Right lobe of liver (tissue), 6 donors: ENCODE data around the gene COL16A1. TPM values are rescaled to one million over a fixed set of nuclear protein-coding genes. Genes with fewer than 3 reads are reported as not detected.

Source experiments
- ATAC-seq, 4 donors: fragments of 200-7000 bp; cut with Tn5 transposase; one replicate each; pipeline ENCODE4 v1.9.1; 2020; ENCODE audit warnings: mild to moderate bottlenecking in 4 of 4, moderate library complexity in 4 of 4
- DNase-seq, 3 donors: peaks; one replicate each; pipeline ENCODE4 v3.0.0-alpha.2; 2020
- H3K27ac ChIP-seq, 3 donors: fragments of 200-600 bp; one replicate each; pipeline ENCODE4 v1.8.0; 2022
- H3K27me3 ChIP-seq, 2 donors: fragments of 200-600 bp; one replicate each; pipeline ENCODE4 v1.8.0; 2022
- H3K36me3 ChIP-seq, 4 donors: fragments of 200-600 bp; sonication (generic) in 1 of 4; one replicate each; pipeline versions ENCODE4 v1.5.1 to v1.8.0; 2017 to 2022; ENCODE audit warnings: control low read depth in 1 of 4
- H3K4me1 ChIP-seq, 4 donors: fragments of 200-600 bp; sonication (generic) in 1 of 4; one replicate each; pipeline versions ENCODE4 v1.5.1 to v1.8.0; 2017 to 2022; ENCODE audit warnings: control low read depth in 1 of 4
- H3K4me3 ChIP-seq, 3 donors: fragments of 200-600 bp; one replicate each; pipeline ENCODE4 v1.8.0; 2022
- H3K9me3 ChIP-seq, 4 donors: fragments of 200-600 bp; sonication (generic) in 1 of 4; one replicate each; pipeline versions ENCODE4 v1.5.1 to v1.8.0; 2017 to 2022; ENCODE audit warnings: control low read depth in 1 of 4
- CTCF ChIP-seq, 4 donors: fragments of 200-600 bp in 3 of 4; fragments of 450-650 bp in 1 of 4; IDR thresholded peaks; one replicate each; pipeline versions ENCODE4 v1.5.1 to v1.8.0; 2016 to 2022; ENCODE audit warnings: antibody characterized with exemption in 4 of 4, mild to moderate bottlenecking in 2 of 4
- POLR2A ChIP-seq: fragments of 450-650 bp; IDR thresholded peaks from one replicate; pipeline ENCODE4 v1.6.1; 2017; ENCODE audit warnings: antibody characterized with exemption, mild to moderate bottlenecking
- WGBS: methylation state at CpG from one replicate; pipeline ENCODE4 v1.1.6; 2018; ENCODE audit warnings: low coverage, low lambda C conversion rate; ENCODE audit not compliant: insufficient coverage; ENCODE audit errors: missing lambda C conversion rate; 5-methylcytosine and 5-hydroxymethylcytosine counted together
- intact Hi-C, 2 donors: fragments of 100-400 bp; cut with DNase I; formaldehyde crosslinking; loops; one replicate each; pipeline versions ENCODE4 v1.11.2 to v1.14.1; 2022
- total RNA-seq, 6 experiments: library from RNA; depleted of rRNA in 2 of 6; stranded (reverse); fragments of >200 nt in 2 of 6; fragmentation: NEBNext Ultra II Directional in 3 of 6; extraction: Animal tissue kit (Norgen Biotek cat#: 25700) in 3 of 6; gene quantifications; one replicate each; pipeline versions ENCODE4 v1.1.0 to v1.2.4, GENCODE V29; 2016 to 2023
- donor health status: DM: no; HTN: yes; CAD: no.
- donor health status: DM: no; HTN: no; CAD: no.
- donor health status: DM: no; HTN: no; CAD: no.
- donor health status: DM: no; HTN: yes; CAD: no.
- donor health status: DM: no; HTN: yes; CAD: no.

COL16A1 gene
- total RNA-seq, 6 experiments from 2014 or later, result 0.73 to 3.5 (median 1.9) TPM

- H3K27ac ChIP-seq, result no peak overlapping the region
These were observed 78.9 kb downstream of the COL16A1 start for GRCh38 chr1:31624731-31625514.

GRCh38 chr1:31624309-31624708 is 79.5 kb downstream of the COL16A1 start:
- WGBS, result 54% methylated on average over 5 of the region's 5 CpGs
- no peak for TF ChIP-seq CTCF (IDR thresholded peaks at IDR 0.05)
- no peak for TF ChIP-seq POLR2A

More at GRCh38 chr1:31624731-31625514, 78.9 kb downstream of the COL16A1 start:
- DNase-seq, result no peak
- H3K27me3 ChIP-seq, result no peaks in the 10 kb centered on the region
- no peaks in the 10 kb centered on the region for H3K9me3 ChIP-seq
- H3K4me1 ChIP-seq, result no peaks in the 10 kb centered on the region
- peak in 1 of 4 donors; percentile 22 for ATAC-seq
- 86% methylated on average over 10 of the region's 16 CpGs for WGBS
- H3K4me3 ChIP-seq, result no peak overlapping the region
- no peak for TF ChIP-seq CTCF (IDR thresholded peaks at IDR 0.05)
- TF ChIP-seq POLR2A, result no peak
- peaks cover 0 to 24% (median 3%) of the 10 kb centered on the region in 4 donors for H3K36me3 ChIP-seq
- intact Hi-C loops, result no loop called here

GRCh38 chr1:31623365-31623764 is 80.5 kb downstream of the COL16A1 start:
- ATAC-seq (no peak), DNase-seq (no peak)
- no peaks in the 10 kb centered on the region for H3K9me3 ChIP-seq
- intact Hi-C loops, result no loop called here
- H3K4me3 ChIP-seq, result no peak overlapping the region
- H3K4me1 ChIP-seq, result no peaks in the 10 kb centered on the region
- H3K27ac ChIP-seq, result no peak overlapping the region
- peaks cover 0 to 8% (median 2%) of the 10 kb centered on the region in 4 donors for H3K36me3 ChIP-seq
- no peak for TF ChIP-seq CTCF (IDR thresholded peaks at IDR 0.05)
- no peak for TF ChIP-seq POLR2A
- 90% methylated on average over 4 of the region's 12 CpGs for WGBS
- no peaks in the 10 kb centered on the region for H3K27me3 ChIP-seq

More at GRCh38 chr1:31624309-31624708, 79.5 kb downstream of the COL16A1 start:
- no peaks in the 10 kb centered on the region for H3K4me1 ChIP-seq
- no peak for DNase-seq
- intact Hi-C loops, result no loop called here
- no peak overlapping the region for H3K27ac ChIP-seq
- ATAC-seq, result no peak
- H3K4me3 ChIP-seq, result no peak overlapping the region
- peaks cover 0 to 17% (median 2%) of the 10 kb centered on the region in 4 donors for H3K36me3 ChIP-seq
- no peaks in the 10 kb centered on the region for H3K9me3 ChIP-seq
- no peaks in the 10 kb centered on the region for H3K27me3 ChIP-seq

- Histone ChIP-seq H3K4me1 (peaks cover 0 to 4% (median 0%) of the 10 kb centered on the region in 4 donors), H3K36me3 (peaks cover 0 to 3% (median 0%) of the 10 kb centered on the region in 4 donors), H3K27ac (no peak overlapping the region), H3K9me3 (no peaks in the 10 kb centered on the region), H3K4me3 (no peak overlapping the region), H3K27me3 (peaks cover 0 to 5% of the 10 kb centered on the region in 2 donors)
- ATAC-seq, result no peak
- TF ChIP-seq CTCF (IDR thresholded peaks at IDR 0.05) (no peak), POLR2A (no peak)
- no peak for DNase-seq
- 75% methylated on average over 4 of the region's 15 CpGs for WGBS
- intact Hi-C loops, result no loop called here
These were observed 81.7 kb downstream of the COL16A1 start for GRCh38 chr1:31621847-31622730.
